Activated CD8-positive, alpha-beta memory T cell treated with anti-CD3 and anti-CD28 coated beads, Interleukin-2, amount 50 U/mL, for 24 hours (primary cell): ENCODE data around the gene PRR33.
"Not testable (repeated sequence)": the region's sequence is repeated elsewhere in the genome, so short reads cannot be mapped to it uniquely, and the experiment has no call there.

ENCODE experiments used
- DNase-seq: peaks from one replicate; pipeline ENCODE4 v3.0.0-alpha.2; 2020; ENCODE audit errors: extremely low read depth

Gene PRR33

DNA sequence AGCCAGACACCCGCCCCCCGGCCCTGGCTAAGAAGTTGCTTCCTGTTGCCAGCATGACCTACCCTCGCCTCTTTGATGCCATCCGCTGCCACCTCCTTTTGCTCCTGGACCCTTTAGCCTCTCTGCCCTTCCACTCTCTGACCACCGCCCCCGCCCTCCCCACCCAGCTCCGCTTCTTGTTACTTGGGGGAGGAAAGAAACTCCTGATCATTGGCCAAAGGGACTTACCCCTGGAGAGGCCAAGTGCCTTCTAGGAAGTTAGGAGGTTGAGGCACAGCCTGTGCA lies at the start of gene PRR33:
PRR33 (minus strand) TSS at position 65 of the 285 bp plus-strand sequence. CDS start 1,311 bp downstream, outside the sequence.
- DNase-seq, result no peak

DNA sequence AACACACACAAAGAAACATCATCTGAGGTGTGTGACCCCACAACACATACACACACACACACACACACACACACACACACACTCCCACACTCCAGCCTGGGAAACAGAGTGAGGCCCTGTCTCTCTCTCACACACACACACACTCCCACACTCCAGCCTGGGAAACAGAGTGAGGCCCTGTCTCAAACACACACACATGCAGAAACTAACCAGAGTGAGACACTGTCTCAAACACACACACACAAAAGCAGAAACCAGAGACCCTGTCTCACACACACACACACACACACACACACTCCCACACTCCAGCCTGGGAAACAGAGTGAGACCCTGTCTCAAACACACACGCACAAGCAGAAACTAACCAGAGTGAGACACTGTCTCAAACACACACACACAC lies 48.1 kb upstream of the PRR33 start:
- DNase-seq, result not testable (repeated sequence)

DNA sequence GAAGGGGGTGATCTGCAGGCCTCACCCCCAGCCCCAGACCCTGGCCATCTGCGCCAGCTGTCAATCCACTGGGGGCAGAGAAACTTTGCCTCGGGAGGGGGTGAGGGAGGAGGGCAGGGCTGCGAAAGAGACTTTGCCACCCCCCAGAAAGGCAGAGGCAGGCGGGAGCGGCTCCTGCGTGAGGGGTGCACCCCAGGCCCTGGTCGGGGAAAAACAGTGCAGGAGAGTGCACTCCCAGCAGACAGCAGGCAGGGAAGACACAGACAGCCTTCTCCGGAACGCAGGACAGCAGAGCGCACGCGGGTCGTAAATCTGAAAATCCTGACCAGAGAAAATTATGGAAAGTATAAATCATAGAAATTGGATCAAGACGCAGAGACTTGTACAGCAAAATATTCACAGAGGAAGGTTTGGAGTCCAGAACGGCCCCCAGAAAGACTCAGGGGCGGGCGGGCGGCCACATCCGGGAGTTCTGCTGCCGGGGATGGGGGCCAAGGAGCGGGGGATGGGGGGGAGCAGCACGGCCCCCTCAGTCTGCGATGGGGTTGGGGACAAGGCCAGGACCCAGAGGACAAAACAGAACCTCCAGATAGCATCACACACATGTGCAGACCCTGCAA lies 47.4 kb upstream of the PRR33 start:
- no peak for DNase-seq

DNA sequence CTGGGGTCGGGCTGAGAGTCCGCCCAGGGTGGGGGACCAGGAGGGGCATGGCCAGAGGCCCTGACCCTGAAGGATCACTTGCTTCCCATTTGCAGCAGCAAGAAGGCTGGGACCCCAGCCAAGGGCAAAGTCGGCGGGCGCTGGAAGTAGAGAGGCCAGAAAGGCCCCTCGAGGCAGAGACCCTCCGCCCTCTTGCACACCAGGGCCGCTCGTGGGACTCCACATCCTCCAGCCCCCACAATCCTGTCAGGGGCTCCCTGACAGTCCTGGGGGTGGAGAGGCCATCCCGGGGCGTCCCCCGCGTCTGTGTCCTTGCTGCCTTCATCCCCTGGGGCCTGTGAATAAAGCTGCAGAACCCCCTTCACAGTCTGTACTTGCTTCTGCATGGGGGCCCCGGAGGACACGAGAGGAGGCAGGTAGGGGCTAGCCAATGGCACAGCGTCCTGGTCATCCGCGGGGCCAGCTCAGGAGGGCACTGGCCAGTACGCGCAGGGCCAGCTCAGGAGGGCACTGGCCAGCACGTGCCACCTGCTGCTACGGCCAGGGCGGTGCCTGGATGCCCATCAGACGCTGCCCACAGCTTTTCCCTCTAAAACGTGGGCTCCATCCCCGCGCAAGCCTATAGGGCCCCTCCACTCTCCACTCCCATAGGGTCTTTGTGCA lies 46.8 kb upstream of the PRR33 start:
- no peak for DNase-seq

DNA sequence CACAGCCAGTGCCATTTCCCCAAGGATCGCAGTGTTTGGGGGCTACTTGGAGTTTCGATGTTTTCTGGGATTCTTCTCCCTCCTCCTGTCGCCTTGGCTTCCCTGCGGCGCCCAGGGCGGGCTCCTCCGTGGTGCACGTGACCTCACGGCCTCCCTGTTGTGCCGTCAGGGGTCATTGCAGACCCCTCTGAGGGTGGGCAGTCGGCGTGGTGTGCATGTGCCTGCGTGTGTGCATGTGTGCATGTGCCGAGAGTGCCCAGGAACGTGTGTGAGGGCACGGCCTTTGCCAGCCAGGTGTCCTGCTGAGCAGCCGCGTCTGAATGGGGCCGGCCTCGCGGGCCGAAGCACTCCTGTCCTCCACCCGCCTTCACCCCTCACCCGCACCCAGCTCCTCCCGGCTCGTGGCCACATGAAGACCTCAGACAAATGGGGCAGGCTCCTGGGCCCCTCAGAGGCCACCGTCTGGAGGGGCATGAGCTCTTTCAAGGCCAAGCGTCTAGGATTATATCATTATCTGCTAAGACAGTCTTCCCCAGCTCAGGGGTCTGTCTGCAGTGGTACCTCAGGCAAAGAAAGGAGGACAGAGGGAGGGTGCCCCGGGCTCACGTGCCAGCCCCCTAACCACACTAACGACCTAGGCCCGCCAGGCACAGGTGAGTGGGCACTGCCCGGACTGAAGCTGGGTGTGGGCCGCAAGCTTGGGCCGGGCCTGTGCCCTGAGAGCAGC lies 46.1 kb upstream of the PRR33 start:
- DNase-seq, result no peak

DNA sequence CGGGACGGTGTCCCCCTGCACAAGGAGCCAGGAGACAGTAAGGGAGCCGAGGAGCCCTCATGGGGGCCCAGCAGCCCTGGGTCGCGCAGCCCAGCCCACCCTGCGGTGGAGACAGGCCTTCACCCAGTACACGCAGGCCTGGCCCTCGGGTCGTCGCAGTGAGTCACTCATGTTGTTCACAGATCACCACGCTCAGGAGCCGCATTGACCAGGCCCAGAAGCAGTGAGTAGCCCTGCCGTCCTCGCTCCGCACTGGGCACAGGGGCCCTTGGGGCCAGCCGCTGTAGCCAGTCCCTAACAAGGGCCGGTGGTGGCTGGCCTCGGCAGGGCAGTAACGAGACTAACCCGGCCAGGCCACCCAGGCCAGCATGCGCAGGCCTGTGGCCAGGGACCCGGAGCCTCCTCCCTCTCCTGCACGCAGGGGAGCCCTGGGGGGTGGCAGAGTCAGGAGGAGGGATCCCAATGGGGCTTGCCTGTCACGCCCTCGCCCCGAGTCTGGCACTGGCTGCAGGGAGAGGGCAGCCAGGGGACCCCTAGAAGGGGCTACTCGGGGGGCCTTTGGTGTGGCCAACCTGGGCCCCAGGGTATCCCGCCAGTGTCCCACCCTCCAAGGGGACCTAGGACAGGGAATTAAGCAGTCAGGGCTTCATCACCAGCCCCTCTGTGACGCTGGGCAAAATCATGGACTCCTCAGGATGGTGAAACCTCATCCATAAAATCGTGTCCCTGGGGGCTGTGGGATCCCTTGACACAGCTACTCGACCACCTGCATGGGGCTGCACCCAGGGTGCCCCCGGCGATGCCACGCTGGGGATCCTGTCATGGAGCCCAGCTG lies 45.3 kb upstream of the PRR33 start:
- DNase-seq, result no peak

DNA sequence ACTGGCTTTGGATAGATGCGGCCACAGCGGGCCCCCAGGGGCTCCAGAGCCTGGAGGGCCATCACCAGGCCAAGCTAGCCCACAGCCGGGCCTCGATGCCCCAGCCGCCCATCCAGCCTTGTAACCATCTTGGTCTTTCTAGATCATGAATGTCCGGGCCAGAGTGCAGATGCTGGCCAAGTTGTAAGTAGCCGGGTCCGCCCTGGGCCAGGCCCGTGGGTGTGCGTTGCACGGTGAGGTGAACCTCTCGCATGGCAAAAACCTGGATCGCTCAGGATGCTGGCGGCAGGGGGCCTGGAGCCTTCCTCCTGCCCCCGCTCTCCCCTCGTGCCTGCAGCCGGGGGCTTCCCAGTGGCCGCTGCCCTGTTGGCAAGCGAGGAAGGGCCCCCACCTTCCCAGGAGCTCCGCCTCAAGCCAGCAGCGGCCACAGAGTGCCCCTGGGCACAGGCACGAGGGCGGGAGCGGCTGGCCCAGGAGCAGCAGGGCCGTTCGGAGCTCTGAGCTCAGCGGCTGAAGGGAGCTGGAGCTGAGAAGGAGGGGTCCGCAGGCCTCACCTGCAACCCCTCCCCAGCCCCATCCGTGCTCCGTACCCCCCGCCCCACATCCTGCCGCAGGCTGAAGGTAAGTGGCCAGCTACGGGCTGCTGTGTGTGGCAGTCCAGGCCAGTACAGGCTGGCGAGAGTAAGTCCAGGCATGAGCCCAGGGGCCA lies 44.5 kb upstream of the PRR33 start:
- DNase-seq, result no peak

DNA sequence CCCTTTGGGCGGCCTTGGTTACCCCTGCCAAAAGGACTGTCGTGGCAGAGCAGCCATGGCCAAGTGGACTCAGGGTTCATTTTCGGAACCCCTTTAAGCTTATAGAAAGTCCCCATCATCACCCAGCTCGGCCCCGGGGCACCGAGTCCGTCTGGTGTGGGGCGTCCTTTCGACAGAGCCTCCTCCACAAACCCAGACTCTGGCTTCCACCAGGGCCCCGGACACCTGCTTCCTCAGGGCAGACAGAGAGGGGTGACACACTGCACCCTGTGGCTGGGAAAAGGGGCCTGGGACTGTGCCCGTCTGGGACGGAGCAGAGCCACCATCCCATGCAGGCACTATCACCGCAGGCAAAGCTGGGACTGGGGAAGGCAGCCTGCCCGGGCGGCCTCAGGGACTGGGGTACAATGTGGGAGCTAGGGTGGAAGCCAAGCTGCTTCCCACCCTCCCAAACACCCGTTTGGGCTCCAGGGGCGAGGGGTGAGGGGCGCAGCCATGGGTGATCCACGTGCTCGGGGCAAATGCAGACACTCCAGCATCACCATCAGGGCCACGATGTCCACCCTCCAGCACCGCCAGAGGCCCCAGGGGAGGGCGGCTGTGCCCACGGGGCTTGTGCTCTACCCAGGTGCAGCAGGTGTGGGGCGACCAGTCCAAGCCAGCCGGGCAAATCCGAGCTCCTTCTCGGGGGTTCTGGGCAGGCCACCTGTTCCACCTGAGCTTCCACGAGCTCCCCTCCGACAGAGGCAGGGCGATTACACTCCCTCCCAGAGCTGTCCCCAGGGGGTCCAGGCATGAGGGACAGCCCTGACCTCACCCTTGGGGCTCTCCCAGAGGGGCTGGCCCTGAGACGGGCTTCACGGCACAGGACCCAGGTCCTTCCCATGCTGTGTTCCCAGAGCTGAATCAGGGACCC lies 43.7 kb upstream of the PRR33 start:
- no peak for DNase-seq

DNA sequence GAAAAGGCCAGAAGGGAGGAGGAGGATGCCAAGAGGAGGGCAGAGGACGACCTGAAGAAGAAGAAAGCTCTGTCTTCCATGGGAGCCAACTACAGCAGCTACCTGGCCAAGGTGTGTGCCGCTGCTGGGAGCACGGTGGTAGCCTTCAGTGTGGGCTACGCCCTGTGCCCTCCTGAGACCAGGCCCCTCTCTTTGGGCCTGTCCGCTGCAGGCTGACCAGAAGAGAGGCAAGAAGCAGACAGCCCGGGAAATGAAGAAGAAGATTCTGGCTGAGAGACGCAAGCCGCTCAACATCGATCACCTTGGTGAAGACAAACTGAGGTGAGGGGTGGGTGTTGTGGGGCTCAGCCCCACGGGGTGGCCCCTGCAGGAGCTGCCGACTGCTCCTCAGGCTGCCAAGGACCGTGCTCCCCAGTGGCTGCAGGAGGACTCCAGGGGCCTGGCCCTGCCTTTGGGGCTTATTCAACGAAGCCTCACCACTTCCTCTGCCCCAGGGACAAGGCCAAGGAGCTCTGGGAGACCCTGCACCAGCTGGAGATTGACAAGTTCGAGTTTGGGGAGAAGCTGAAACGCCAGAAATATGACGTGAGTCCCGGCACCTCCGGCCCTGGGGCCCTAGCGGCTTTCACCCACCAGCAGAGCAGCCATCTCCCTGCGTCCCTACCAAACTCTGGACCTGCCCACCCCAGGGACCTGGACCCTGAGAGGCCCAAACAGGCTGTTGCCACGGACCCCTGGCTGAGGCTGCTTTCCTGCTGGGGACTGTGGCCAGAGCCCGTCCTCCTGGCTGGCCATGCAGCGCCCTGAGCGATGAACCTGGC lies 42.9 kb upstream of the PRR33 start:
- DNase-seq, result no peak

DNA sequence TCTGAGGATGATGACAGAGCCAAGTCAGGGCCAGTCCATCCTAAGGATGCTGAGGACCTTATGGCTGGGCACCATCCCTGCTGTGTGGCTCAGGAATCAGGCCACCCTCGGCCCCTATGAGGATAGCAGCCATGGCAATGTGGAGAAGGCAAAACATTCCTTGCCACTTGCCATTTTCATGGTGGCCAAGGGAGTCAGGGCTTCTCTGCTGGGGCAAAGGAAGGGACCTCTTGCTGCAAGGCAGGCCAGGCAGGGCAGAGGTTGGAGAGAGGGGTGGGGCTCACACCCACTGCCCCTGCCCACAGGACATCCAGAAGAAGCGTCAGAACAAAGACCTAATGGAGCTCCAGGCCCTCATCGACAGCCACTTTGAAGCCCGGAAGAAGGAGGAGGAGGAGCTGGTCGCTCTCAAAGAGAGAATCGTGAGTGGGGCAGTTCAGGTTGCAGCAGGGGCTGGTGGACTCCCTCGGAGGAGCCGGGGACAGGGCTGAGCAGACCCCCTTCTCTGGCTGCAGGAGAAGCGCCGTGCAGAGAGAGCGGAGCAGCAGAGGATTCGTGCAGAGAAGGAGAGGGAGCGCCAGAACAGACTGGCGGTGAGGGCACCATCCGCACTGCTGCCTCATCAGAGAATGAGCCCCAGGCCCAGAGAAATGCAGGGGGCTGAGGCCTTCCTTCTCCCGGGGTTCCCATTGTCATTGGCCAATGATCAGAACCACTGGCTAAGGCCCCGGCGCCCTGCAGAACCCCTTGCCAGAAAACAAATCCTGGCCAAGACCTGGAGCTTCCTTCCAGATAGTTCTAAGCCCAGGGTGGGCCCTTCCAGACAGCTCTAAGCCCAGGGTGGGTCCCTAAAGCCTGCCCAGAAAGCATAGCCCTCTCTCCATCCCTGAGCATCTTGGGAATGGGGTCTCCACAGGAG lies 42.0 kb upstream of the PRR33 start:
- DNase-seq, result no peak

DNA sequence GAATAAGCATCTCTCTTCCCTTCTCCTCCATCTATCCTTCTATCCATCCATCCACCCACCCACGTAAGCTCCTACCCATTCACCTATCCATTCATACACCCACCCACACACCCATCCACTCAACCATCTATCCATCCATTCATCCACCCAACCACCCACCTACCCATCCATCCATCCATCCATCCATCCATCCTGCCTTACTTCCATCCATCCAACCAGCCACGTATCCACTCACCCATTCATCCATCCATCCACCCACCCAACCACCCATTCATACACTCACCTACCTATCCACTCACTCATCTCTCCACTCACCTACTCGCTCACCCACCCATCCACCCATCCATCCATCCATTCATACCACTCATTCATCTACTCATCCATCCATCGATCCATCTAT lies 41.0 kb upstream of the PRR33 start:
- no peak for DNase-seq

DNA sequence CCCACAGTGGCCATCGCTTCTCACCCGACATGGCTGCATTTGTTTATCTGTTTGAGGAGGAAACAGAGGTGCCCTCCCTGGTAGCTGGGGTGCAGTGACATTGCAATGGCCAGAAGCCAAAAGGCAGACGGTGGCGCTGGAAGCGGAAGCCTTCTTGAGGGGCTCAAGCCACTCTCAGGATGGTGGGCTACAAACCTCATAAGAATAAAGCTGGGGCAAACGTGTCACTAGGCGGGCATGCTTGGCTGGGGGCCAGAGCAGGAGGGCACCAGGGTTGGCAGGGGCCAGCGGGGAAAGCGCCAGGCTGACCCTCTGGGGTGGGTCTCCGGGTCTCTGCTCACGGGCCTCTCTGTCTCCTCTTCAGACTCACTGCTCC lies 40.4 kb upstream of the PRR33 start:
- DNase-seq, result no peak

DNA sequence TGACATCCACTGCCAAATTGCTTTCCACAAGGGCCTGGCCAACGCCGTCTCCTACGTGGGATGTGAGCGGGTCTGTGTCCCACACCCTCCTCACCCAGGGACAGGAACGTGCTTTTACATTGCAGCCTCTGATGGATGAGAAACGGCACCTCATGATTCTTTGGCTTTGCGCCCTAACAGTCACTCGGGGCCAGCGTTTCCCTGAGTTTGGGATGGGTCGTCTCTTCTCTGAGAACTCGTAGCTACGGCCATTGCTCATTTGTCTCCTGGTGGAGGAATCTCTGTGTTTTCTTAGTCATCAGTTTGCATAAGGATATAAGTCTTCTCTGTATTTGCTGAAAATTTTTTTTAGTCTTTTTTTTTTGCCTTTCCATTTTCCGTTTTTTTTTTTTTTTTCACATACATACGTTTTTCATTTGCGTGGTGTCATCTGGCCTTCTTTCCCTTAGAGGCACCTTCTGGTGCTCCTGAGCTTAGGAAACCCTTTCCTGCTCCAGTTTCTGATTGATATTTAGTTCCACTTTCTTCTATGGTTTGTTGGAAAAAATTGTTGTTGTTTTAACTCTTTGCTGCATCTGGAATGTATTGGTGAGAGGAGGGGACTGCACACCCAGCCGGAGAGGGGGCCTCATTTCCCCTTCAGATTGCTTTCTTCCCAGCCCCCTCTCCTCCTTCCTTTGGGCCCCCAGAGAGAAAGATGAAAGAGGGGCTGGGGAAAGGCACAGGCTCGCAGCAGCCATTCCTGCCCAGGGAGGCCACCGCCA lies 39.8 kb upstream of the PRR33 start:
- no peak for DNase-seq

DNA sequence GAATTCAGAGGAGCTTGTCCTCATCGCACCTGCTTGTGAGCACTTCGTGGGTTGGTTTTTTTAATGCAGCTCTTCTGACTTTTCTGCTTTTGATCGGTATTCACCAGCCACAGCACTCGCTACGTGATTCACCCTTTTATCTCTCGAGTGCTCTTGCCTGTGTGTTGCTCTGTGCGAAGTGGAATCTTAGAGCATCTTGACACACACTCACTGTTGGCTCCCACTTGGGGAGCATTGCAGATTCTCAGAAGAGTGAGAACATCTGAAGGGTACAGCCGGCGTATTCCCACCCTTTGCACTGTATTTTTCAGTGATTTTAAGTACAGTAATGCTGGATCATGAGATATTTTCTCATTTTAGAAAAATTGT lies 38.8 kb upstream of the PRR33 start:
- no peak for DNase-seq

DNA sequence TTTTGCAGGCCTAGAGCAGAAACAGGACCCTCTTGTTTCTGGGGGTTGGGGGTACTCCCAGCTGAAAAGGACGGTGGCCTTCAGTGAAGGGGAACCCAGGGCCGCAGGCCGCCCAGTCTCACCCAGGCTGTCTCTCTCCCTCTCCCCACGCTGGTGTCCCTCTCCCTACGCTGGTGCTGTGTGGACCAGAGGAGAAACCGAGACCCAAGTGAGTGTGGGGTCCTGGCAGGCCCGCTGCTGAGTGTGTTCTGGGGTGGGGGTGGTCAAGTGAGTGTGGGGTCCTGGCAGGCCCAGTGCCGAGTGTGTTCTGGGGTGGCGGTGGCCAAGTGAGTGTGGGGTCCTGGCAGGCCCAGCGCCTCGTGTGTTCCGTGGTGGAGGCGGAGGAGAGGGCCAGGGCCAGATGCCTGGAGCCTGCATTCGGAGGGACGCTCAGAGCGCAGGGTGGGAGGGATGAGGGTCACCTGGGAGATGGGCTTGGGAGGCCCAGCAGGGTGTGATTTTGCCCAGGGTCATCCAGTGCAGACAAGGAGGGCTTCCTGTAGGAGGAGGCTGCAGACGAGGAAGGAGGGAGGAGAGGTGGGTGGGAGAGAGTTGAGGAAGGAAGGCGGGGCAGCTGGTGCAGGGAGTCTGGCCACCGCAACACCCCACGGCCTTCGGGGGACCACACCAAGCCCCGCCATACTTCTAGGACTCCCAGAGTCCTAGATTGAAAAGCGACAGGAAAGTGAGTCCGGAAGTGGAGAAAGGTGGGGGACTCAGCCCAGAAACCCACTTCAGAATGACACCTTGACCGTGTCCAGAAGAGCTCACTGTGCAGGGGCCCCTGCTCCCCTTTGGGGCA lies 38.1 kb upstream of the PRR33 start:
- no peak for DNase-seq

DNA sequence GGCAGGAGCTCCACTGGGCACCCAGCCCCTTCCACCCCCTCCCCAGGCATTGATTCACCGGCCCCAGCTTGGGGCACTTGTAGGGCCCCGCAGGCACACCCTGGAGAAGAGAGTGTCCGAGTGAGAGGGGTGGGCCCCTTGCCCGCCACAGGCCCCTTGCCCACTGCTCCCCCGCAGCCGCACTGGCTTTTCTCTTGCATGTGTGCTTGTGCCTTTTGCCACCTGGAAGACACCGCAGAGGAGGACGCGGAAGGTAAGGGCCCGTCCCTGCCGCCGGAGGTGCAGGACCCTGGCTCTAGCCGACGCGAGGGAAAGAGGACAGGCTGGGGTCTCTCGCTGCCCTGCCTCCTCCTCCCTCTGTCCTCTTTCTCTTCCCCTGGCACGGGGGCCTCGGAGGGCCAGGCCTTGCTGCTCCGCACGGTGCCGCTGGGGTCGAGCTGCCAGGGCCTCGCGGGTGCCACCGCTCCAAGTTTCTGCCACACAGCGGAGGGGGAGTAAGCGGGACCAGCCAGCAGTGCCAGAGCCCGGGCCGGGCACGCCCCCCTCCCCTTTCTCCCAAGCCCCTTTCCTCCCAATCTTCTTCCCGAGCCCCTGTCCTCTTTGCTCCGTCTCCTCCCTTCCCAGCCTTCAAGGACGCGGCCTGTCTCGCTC lies 37.3 kb upstream of the PRR33 start:
- no peak for DNase-seq

DNA sequence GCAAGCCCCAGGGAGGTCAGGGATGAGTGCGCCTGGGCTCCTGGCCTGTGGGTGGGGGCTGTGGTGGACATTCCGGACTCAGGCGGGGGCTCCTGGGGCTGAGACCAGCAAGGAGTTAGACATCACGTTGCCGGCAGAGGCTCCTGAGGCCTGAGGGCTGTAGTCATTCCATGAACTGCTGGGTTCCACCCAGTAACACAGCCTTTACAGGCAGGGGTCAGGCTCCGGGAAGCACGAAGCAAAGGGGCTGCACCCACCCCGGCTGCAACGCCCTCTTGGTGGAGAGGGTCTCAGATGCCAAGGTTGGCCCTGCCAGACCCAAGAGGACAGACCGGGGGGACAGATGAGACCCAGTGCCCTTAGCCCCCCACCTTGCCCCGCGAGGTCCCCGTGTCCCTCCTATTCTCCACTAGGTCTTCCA lies 36.8 kb upstream of the PRR33 start:
- no peak for DNase-seq
